ENCODE measurements around the gene DCTN3. TPM values are rescaled to one million over a fixed set of nuclear protein-coding genes. Genes with fewer than 3 reads are reported as not detected.

The DCTN3 gene
- 104 and 122 TPM in 2 replicates for total RNA-seq (2012; rRNA removed)
- polyA plus RNA-seq (2012; rRNA removed), result 183 and 186 TPM in 2 replicates
- 177 and 196 TPM in 2 replicates for polyA plus RNA-seq (2012; cell fraction: cytosol; rRNA removed)
- polyA plus RNA-seq (2012; cell fraction: nucleus; rRNA removed; ENCODE audit: low replicate concordance), result 103 and 138 TPM in 2 replicates
- Bru-seq, nascent RNA, result percentile 65 among the genes with signal in this experiment
- BruChase-seq, experiment 1, labeled RNA remaining after a 6-hour chase, result percentile 57 among the genes with signal in this experiment
- percentile 54 among the genes with signal in this experiment for BruChase-seq, experiment 2, labeled RNA remaining after a 2-hour chase
- long read RNA-seq, transcript DCTN3-201 (7 exons, 808 nt), result major isoform, 50 of 57 reads
- long read RNA-seq, partial matches to known transcripts, result 2 of 57 reads
- long read RNA-seq, other reads (novel, unspliced or antisense), result 3 of 57 reads

GRCh38 chr9:34620061-34620994 lies at the start of gene DCTN3:
DCTN3 (minus strand) TSS chr9:34620495; CDS start chr9:34620464, 31 bp downstream.
- Histone ChIP-seq H3K4me3 (ENCODE audit: insufficient read depth, low read depth, low read length) (peak within 1 kb of the TSS; percentile 67), H4K5ac (ENCODE audit: low read depth, low read length) (peak within 1 kb of the TSS; percentile 99), H2BK120ac (ENCODE audit: low read depth, low read length) (no peak within 1 kb of the TSS), H3K9me3 (ENCODE audit: control insufficient read depth, insufficient read depth, low read length) (no peaks in the 10 kb centered on the region), H3K4ac (ENCODE audit: low read depth, low read length) (peak within 1 kb of the TSS; percentile 61), H3K18ac (ENCODE audit: low read depth, low read length) (no peak within 1 kb of the TSS), H2AK5ac (ENCODE audit: low read depth, low read length) (0 out of 2 replicates have a peak within 1 kb of the TSS, but pooled peaks have one; percentile 12), H3K4me2 (ENCODE audit: low read depth, low read length) (peak within 1 kb of the TSS; percentile 99), H2AK9ac (replicated peaks; ENCODE audit: low read depth, low read length, poor library complexity) (peak within 1 kb of the TSS; percentile 88), H3K9ac (ENCODE audit: low read depth, low read length) (peak within 1 kb of the TSS; percentile 69), H4K91ac (ENCODE audit: insufficient read depth, low read depth, low read length) (peak within 1 kb of the TSS; percentile 64; the same call in 1 of the 2 replicates), H3K27ac (ENCODE audit: insufficient read depth, low read length) (peak within 1 kb of the TSS; percentile 20; the same call in 1 of the 2 replicates), H2BK20ac (ENCODE audit: low read depth, low read length) (no peak within 1 kb of the TSS), H3K79me1 (ENCODE audit: low read depth in 1 of 2, low read length in 2 of 2) (peaks cover 8 to 14% of the 10 kb centered on the region in 2 experiments), H2BK15ac (ENCODE audit: low read depth, low read length) (no peak within 1 kb of the TSS), H3K56ac (ENCODE audit: extremely low read depth, insufficient read depth, low read length) (peak within 1 kb of the TSS; percentile 12; the same call in 1 of the 2 replicates), H3K36me3 (ENCODE audit: control insufficient read depth, insufficient read depth, low read length) (peaks cover 17% of the 10 kb centered on the region), H3K23ac (ENCODE audit: low read depth, low read length) (peak within 1 kb of the TSS; percentile 10), H3K27me3 (ENCODE audit: control insufficient read depth, insufficient read depth, low read length) (peaks cover 27% of the 10 kb centered on the region), H2BK5ac (ENCODE audit: low read depth, low read length, poor library complexity, severe bottlenecking) (no peak within 1 kb of the TSS), H4K20me1 (ENCODE audit: insufficient read depth, low read length) (no peaks in the 10 kb centered on the region), H3K14ac (replicated peaks; ENCODE audit: low read depth, low read length) (peak within 1 kb of the TSS; percentile 84), H3K9me1 (ENCODE audit: insufficient read depth, low read length) (peaks cover 12% of the 10 kb centered on the region), H4K8ac (ENCODE audit: low read depth in 2 of 2, low read length in 2 of 2) (peak within 1 kb of the TSS; percentile 80 to 96), H3K4me1 (ENCODE audit: control insufficient read depth, insufficient read depth, low read length) (peaks cover 5% of the 10 kb centered on the region; the same call in 1 of the 2 replicates), H2AFZ (replicated peaks; ENCODE audit: low read length, poor library complexity) (peak within 1 kb of the TSS; percentile 94)
- dilution Hi-C loops (cut with HindIII; ENCODE audit: low sequenced_read_pairs, unreplicated experiment), result no loop called here
- in situ Hi-C loops (cut with MboI; ENCODE audit: low sequenced_read_pairs), result no loop called here
- no TSS peak for BruUV-seq (replicated peaks)
- intact Hi-C loops (cut with micrococcal nuclease), result no loop called here
- ChIA-PET CTCF (interaction anchor here (0.6 to 1.8 kb wide), 3 partner anchors 14 to 272 kb away, joined by 5 to 16 read pairs (median 5); no protein-coding TSS in a partner anchor), POLR2A (ENCODE audit: unreplicated experiment) (no interaction called here)
- ATAC-seq (ENCODE audit: low read depth), result peak; percentile 99
- peak; percentile 94 for DNase-seq
- TF ChIP-seq POLR2A (IDR thresholded peaks at IDR 0.05; ENCODE audit: low read depth, low read length), result peak; percentile 61; the same call in 1 of the 2 replicates
- no peak for TF ChIP-seq CTCF (conservative IDR thresholded peaks at IDR 0.05; ENCODE audit: low read depth, low read length)
- peak; percentile 48; the same call in 1 of the 2 replicates for TF ChIP-seq MAZ (IDR thresholded peaks at IDR 0.05; ENCODE audit: borderline replicate concordance, low read depth, low read length)
- TF ChIP-seq MXI1 (IDR thresholded peaks at IDR 0.05; ENCODE audit: borderline replicate concordance, low read depth, low read length), result peak; percentile 58; the same call in 1 of the 2 replicates
- TF ChIP-seq CEBPB (IDR thresholded peaks at IDR 0.05; ENCODE audit: low read depth, low read length), result no peak
- TF ChIP-seq CHD1 (IDR thresholded peaks at IDR 0.05; ENCODE audit: low read depth, low read length), result no peak
- no peak for TF ChIP-seq RCOR1 (IDR thresholded peaks at IDR 0.05; ENCODE audit: insufficient replicate concordance, low read length)
- WGBS, 2 experiments (ENCODE audit: extremely low coverage in 2 of 2, insufficient read length in 1 of 2), result 7% methylated on average over 22 of the region's 43 CpGs; no CpG with 5 or more reads in 1 of the 2 experiments

Data from IMR-90 (cell line).